GM12801 (cell line): ENCODE results near the gene PRCD.

ENCODE experiments used
- TF ChIP-seq, protein P1 (sequence below): IDR thresholded peaks from one replicate; pipeline ENCODE4 v1.5.1; 2011; ENCODE audit warnings: control low read depth; ENCODE audit not compliant: insufficient read length; ENCODE audit errors: extremely low read depth

Gene PRCD

GRCh38 chr17:76541739-76542454 is 2.1 kb downstream of the PRCD start:
- TF ChIP-seq, protein P1, sequence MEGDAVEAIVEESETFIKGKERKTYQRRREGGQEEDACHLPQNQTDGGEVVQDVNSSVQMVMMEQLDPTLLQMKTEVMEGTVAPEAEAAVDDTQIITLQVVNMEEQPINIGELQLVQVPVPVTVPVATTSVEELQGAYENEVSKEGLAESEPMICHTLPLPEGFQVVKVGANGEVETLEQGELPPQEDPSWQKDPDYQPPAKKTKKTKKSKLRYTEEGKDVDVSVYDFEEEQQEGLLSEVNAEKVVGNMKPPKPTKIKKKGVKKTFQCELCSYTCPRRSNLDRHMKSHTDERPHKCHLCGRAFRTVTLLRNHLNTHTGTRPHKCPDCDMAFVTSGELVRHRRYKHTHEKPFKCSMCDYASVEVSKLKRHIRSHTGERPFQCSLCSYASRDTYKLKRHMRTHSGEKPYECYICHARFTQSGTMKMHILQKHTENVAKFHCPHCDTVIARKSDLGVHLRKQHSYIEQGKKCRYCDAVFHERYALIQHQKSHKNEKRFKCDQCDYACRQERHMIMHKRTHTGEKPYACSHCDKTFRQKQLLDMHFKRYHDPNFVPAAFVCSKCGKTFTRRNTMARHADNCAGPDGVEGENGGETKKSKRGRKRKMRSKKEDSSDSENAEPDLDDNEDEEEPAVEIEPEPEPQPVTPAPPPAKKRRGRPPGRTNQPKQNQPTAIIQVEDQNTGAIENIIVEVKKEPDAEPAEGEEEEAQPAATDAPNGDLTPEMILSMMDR: no peak

- TF ChIP-seq, protein P1: no peak
Measured at GRCh38 chr17:76542566-76542971, 2.7 kb downstream of the PRCD start.

DNA sequence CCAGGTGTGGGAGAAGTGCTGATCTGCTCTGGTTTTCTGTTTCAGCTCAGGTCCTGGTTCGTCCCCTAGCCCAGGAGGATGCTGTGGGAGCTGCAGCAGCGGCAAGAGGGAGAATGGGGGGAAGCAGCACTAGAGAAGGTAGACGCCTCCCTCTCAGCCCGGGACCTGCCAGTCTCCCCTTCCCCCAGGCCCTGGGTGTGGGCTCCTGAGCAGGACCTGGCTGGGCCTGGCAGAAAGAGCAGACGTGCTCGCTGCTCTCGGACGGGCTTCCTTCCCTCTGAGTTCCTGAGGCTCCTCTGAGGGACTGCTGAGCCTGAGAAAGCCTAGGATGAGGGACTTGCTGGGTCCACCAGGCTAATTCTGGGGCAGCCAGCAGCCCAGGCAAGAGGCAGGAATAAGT is 3.1 kb downstream of the PRCD start:
- TF ChIP-seq, protein P1: no peak

DNA sequence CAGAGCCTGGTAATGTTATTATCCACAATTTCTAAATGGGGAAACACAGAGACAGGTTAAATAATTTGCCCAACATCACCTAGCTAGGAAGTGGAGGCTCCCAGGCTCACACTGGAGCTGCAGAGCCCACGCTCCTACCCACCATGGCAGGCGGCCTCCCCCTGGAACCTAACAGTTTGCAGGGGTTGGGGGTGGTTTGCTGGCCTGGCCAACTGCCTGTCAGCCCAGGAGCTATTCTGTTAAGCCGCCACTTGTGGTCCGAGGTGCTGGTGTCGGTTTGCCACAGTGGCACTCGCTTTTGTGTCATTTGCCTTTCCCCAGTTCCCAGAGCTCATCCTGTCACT is 3.6 kb downstream of the PRCD start:
- TF ChIP-seq, protein P1: no peak

- TF ChIP-seq, protein P1: no peak
Measured at GRCh38 chr17:76543826-76544545, 4.1 kb downstream of the PRCD start.

- TF ChIP-seq, protein P1: no peak
Measured at GRCh38 chr17:76544546-76545365, 4.9 kb downstream of the PRCD start.

DNA sequence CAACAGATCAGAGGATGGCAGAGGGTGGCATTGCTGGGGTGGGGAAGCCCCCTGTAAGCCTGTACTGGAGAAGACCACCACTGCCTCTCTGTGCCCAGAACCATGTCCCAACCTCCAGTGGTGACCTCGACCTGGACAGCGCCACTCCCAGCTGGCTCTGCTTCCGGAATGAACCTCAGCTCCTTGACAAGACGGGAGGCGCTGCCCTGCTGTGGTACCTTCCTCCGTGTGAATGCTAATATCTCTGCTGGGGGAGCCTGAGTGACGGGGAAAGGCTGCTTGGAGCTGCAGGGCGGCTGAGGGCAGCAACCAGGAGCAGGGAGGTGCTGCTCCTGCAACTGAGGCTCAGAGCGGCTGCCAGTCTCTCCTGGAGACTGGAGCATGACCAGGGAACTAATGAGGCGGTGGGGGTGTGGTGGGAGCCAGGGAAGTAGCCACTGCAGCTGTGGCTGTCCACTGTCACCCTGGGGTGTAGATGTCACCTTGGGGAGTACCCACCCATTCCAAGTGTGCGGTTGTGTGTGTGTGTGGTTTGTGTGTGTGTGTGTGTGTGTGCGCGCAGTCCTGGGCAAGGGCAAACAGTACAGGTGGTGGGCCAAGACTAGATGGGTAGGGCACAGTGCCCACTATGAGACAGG is 6.2 kb downstream of the PRCD start:
- TF ChIP-seq, protein P1: no peak
